Osteocyte (in vitro differentiated cells): ENCODE data around the gene SPATA12. TPM values are rescaled to one million over a fixed set of nuclear protein-coding genes. Genes with fewer than 3 reads are reported as not detected.

ENCODE experiments used
- DNase-seq: peaks from one replicate; pipeline ENCODE4 v3.0.0; 2021; ENCODE audit warnings: mixed read lengths; ENCODE audit not compliant: unreplicated experiment; ENCODE audit errors: extremely low spot score
- H3K27ac Mint-ChIP-seq: one replicate; pipeline ENCODE4 v1.8.0; 2021; ENCODE audit warnings: mild to moderate bottlenecking, mixed read lengths; ENCODE audit not compliant: unreplicated experiment
- H3K27me3 Mint-ChIP-seq: one replicate; pipeline ENCODE4 v1.8.0; 2021; ENCODE audit warnings: mixed read lengths; ENCODE audit not compliant: unreplicated experiment
- H3K36me3 Mint-ChIP-seq: one replicate; pipeline ENCODE4 v1.8.0; 2021; ENCODE audit warnings: mixed read lengths; ENCODE audit not compliant: unreplicated experiment
- H3K4me1 Mint-ChIP-seq: one replicate; pipeline ENCODE4 v1.8.0; 2021; ENCODE audit warnings: mixed read lengths; ENCODE audit not compliant: unreplicated experiment
- H3K4me3 Mint-ChIP-seq: one replicate; pipeline ENCODE4 v1.8.0; 2021; ENCODE audit warnings: mild to moderate bottlenecking, moderate library complexity, mixed read lengths; ENCODE audit not compliant: unreplicated experiment
- H3K9me3 Mint-ChIP-seq: one replicate; pipeline ENCODE4 v1.8.0; 2021; ENCODE audit warnings: mixed read lengths; ENCODE audit not compliant: unreplicated experiment
- CTCF ChIP-seq: fragments of 200-600 bp; sonication (generic); IDR thresholded peaks from 2 replicates; pipeline ENCODE4 v1.5.0; 2021; ENCODE audit warnings: antibody characterized with exemption, mild to moderate bottlenecking, moderate library complexity
- total RNA-seq: library from RNA; stranded (reverse); gene quantifications from 2 replicates; pipeline ENCODE4 v1.2.1, GENCODE V29; 2021

SPATA12 gene
- total RNA-seq, 1 donor from 2014 or later, result not detected

- Mint-ChIP-seq H3K36me3 (no peaks in the 10 kb centered on the region), H3K4me1 (no peaks in the 10 kb centered on the region), H3K27ac (no peak overlapping the region), H3K4me3 (no peak overlapping the region), H3K9me3 (no peaks in the 10 kb centered on the region), H3K27me3 (peaks cover 2% of the 10 kb centered on the region)
- TF ChIP-seq CTCF, result no peak
- DNase-seq, result no peak
Measured at GRCh38 chr3:57029383-57029782, 31.1 kb upstream of the SPATA12 start.

- Mint-ChIP-seq H3K4me1 (no peaks in the 10 kb centered on the region), H3K9me3 (no peaks in the 10 kb centered on the region), H3K27me3 (peaks cover 2% of the 10 kb centered on the region), H3K36me3 (no peaks in the 10 kb centered on the region), H3K27ac (no peak overlapping the region), H3K4me3 (no peak overlapping the region)
- TF ChIP-seq CTCF, result no peak
- no peak for DNase-seq
Measured at GRCh38 chr3:57029924-57030323, 30.5 kb upstream of the SPATA12 start.

- no peak for DNase-seq
- Mint-ChIP-seq H3K27ac (no peak overlapping the region), H3K4me1 (no peaks in the 10 kb centered on the region), H3K9me3 (no peaks in the 10 kb centered on the region), H3K4me3 (no peak overlapping the region), H3K27me3 (peaks cover 2% of the 10 kb centered on the region), H3K36me3 (no peaks in the 10 kb centered on the region)
- no peak for TF ChIP-seq CTCF
Measured at GRCh38 chr3:57030721-57031120, 29.7 kb upstream of the SPATA12 start.

- H3K9me3 Mint-ChIP-seq, result no peaks in the 10 kb centered on the region
- DNase-seq, result no peak
Measured at GRCh38 chr3:57031631-57032541, 28.6 kb upstream of the SPATA12 start.

More at GRCh38 chr3:57031631-57032541, 28.6 kb upstream of the SPATA12 start:
- Mint-ChIP-seq H3K27ac (no peak overlapping the region), H3K4me3 (no peak overlapping the region), H3K27me3 (peaks cover 2% of the 10 kb centered on the region), H3K4me1 (no peaks in the 10 kb centered on the region), H3K36me3 (no peaks in the 10 kb centered on the region)
- TF ChIP-seq CTCF, result no peak
